Transverse colon (tissue), 4 donors: ENCODE results near the gene LSR.

Source experiments
- CTCF ChIP-seq, 5 experiments: fragments of 200-600 bp in 3 of 5; fragments of 450-650 bp in 2 of 5; sonication (generic) in 3 of 5; IDR thresholded peaks; 1 replicate in 2 of 5; 2 replicates in 3 of 5; pipeline ENCODE4 v1.5.1; 2016 to 2017; ENCODE audit warnings: antibody characterized with exemption in 5 of 5, inconsistent platforms in 3 of 5, mild to moderate bottlenecking in 2 of 5, moderate library complexity in 1 of 5
- EP300 ChIP-seq: sonication (generic); formaldehyde crosslinking; IDR thresholded peaks from one replicate; pipeline ENCODE4 v1.6.1; 2017; ENCODE audit warnings: antibody characterized with exemption, low read depth
- POLR2A ChIP-seq: fragments of 450-650 bp; IDR thresholded peaks from one replicate; pipeline ENCODE4 v1.6.1; 2016; ENCODE audit warnings: antibody characterized with exemption, mild to moderate bottlenecking, moderate library complexity
- POLR2AphosphoS5 ChIP-seq, 3 donors: sonication (generic); formaldehyde crosslinking; IDR thresholded peaks; one replicate each; pipeline ENCODE4 v1.6.1; 2016; ENCODE audit warnings: antibody characterized with exemption in 3 of 3

GRCh38 chr19:35303357-35303915 lies 54.6 kb downstream of the LSR start:
- TF ChIP-seq CTCF (IDR thresholded peaks at IDR 0.05) (no peak), POLR2AphosphoS5 (IDR thresholded peaks at IDR 0.05) (no peak), POLR2A (no peak), EP300 (no peak)
